HG02678 (cell line): Measurements from ENCODE around the gene PRR12.

Source experiments
- ATAC-seq: cut with Tn5 transposase; IDR thresholded peaks from one replicate; pipeline ENCODE4 v1.9.1; 2021; ENCODE audit warnings: mild to moderate bottlenecking, moderate library complexity; ENCODE audit not compliant: unreplicated experiment

The PRR12 gene

GRCh38 chr19:49642492-49643035, 51.6 kb downstream of the PRR12 start:
- ATAC-seq: no peak

- ATAC-seq: no peak
Measured at GRCh38 chr19:49643466-49643865, 52.5 kb downstream of the PRR12 start.

GRCh38 chr19:49645592-49645991, 54.6 kb downstream of the PRR12 start:
- ATAC-seq: no peak

GRCh38 chr19:49645995-49646394, 55.0 kb downstream of the PRR12 start:
- ATAC-seq: no peak

- no peak for ATAC-seq
Measured at GRCh38 chr19:49646586-49646985, 55.6 kb downstream of the PRR12 start.

GRCh38 chr19:49651029-49651819, 60.2 kb downstream of the PRR12 start:
- no peak for ATAC-seq

GRCh38 chr19:49651820-49652550, 61.0 kb downstream of the PRR12 start:
- ATAC-seq: no peak

- no peak for ATAC-seq
Measured at GRCh38 chr19:49652551-49653465, 61.8 kb downstream of the PRR12 start.

- ATAC-seq: no peak
Measured at GRCh38 chr19:49653466-49653806, 62.5 kb downstream of the PRR12 start.

GRCh38 chr19:49654581-49654980, 63.6 kb downstream of the PRR12 start:
- no peak for ATAC-seq

- ATAC-seq: no peak
Measured at GRCh38 chr19:49655570-49656455, 64.8 kb downstream of the PRR12 start.

- ATAC-seq: no peak
Measured at GRCh38 chr19:49656456-49657109, 65.6 kb downstream of the PRR12 start.

GRCh38 chr19:49657493-49658138, 66.6 kb downstream of the PRR12 start:
- ATAC-seq: no peak

- ATAC-seq: no peak
Measured at GRCh38 chr19:49658139-49658517, 67.1 kb downstream of the PRR12 start.

- ATAC-seq: no peak
Measured at GRCh38 chr19:49658566-49659442, 67.8 kb downstream of the PRR12 start.

- no peak for ATAC-seq
Measured at GRCh38 chr19:49660338-49660961, 69.5 kb downstream of the PRR12 start.

- no peak for ATAC-seq
Measured at GRCh38 chr19:49662011-49662410, 71.0 kb downstream of the PRR12 start.

- no peak for ATAC-seq
Measured at GRCh38 chr19:49663224-49663623, 72.2 kb downstream of the PRR12 start.
